Neural cell (in vitro differentiated cells): Measurements from ENCODE around the gene STK36.

ENCODE experiments used
- EZH2 ChIP-seq: fragments of 200-600, 300-800 bp; shearing (Covaris generic), sonication (generic); IDR thresholded peaks from 2 replicates; pipeline ENCODE4 v1.6.1; 2014; ENCODE audit warnings: antibody characterized with exemption, low read length, borderline replicate concordance, mild to moderate bottlenecking; ENCODE audit not compliant: insufficient read depth, poor library complexity, severe bottlenecking
- MXI1 ChIP-seq: fragments of 450-650 bp; conservative IDR thresholded peaks from 2 replicates; pipeline ENCODE4 v1.6.1; 2014; ENCODE audit warnings: antibody characterized with exemption, mild to moderate bottlenecking; ENCODE audit not compliant: poor library complexity, severe bottlenecking
- RAD21 ChIP-seq: fragments of 450-650 bp; conservative IDR thresholded peaks from 2 replicates; pipeline ENCODE4 v1.6.1; 2014; ENCODE audit warnings: antibody characterized with exemption, mild to moderate bottlenecking, moderate library complexity
- REST ChIP-seq: IDR thresholded peaks from 2 replicates; pipeline ENCODE4 v1.6.1; 2012; ENCODE audit warnings: borderline replicate concordance
- TF ChIP-seq, protein P1 (sequence below): fragments of 450-650 bp; IDR thresholded peaks from 2 replicates; pipeline ENCODE4 v1.5.1; 2014; ENCODE audit warnings: antibody characterized with exemption, mild to moderate bottlenecking, moderate library complexity; ENCODE audit not compliant: poor library complexity, severe bottlenecking

GRCh38 chr2:218727502-218728165 lies 55.7 kb downstream of the STK36 start:
- TF ChIP-seq, protein P1, sequence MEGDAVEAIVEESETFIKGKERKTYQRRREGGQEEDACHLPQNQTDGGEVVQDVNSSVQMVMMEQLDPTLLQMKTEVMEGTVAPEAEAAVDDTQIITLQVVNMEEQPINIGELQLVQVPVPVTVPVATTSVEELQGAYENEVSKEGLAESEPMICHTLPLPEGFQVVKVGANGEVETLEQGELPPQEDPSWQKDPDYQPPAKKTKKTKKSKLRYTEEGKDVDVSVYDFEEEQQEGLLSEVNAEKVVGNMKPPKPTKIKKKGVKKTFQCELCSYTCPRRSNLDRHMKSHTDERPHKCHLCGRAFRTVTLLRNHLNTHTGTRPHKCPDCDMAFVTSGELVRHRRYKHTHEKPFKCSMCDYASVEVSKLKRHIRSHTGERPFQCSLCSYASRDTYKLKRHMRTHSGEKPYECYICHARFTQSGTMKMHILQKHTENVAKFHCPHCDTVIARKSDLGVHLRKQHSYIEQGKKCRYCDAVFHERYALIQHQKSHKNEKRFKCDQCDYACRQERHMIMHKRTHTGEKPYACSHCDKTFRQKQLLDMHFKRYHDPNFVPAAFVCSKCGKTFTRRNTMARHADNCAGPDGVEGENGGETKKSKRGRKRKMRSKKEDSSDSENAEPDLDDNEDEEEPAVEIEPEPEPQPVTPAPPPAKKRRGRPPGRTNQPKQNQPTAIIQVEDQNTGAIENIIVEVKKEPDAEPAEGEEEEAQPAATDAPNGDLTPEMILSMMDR, result no peak
- TF ChIP-seq RAD21 (no peak), REST (no peak), MXI1 (no peak), EZH2 (no peak)
